PC-3 (cell line): ENCODE results near the gene CALM1. TPM values are rescaled to one million over a fixed set of nuclear protein-coding genes. Genes with fewer than 3 reads are reported as not detected.

Source experiments
- ATAC-seq: fragments of 200-7000 bp; cut with Tn5 transposase; 2 replicates; pipeline ENCODE4 v1.9.1; 2020; ENCODE audit warnings: mild to moderate bottlenecking, moderate library complexity
- BruUV-seq: library from RNA; stranded (reverse); fragments of 400-500 nt; replicated peaks from 2 replicates; lab custom pipeline; 2021; lab: Mats Ljungman, UMichigan
- CTCF ChIA-PET: fragments of 300-600 bp; sonication (Branson Sonifier 250); formaldehyde crosslinking; loops from one replicate; lab custom pipeline; 2022; ENCODE audit warnings: antibody characterized with exemption; lab: Charles Lee
- POLR2A ChIA-PET: fragments of 300-600 bp; sonication (Branson Sonifier 250); formaldehyde crosslinking; loops from one replicate; lab custom pipeline; 2022; ENCODE audit warnings: antibody characterized with exemption; ENCODE audit not compliant: unreplicated experiment; lab: Charles Lee
- DNase-seq: peaks from one replicate; pipeline ENCODE4 v3.0.0-alpha.2; 2015
- H2AFZ ChIP-seq: fragments of 300-600 bp; sonication (generic); 2 replicates; pipeline ENCODE4 v1.6.0; 2016; ENCODE audit warnings: antibody characterized with exemption, low read length
- H3F3A ChIP-seq: fragments of 300-600 bp; sonication (generic); one replicate; pipeline ENCODE4 v1.6.0; 2017; ENCODE audit warnings: antibody characterized with exemption, low read length, control low read depth, mild to moderate bottlenecking; ENCODE audit not compliant: unreplicated experiment
- H3K27ac ChIP-seq: fragments of 300-600 bp; sonication (generic); 2 replicates; pipeline ENCODE4 v1.5.1; 2016; ENCODE audit warnings: mild to moderate bottlenecking, low read length
- H3K27me3 ChIP-seq: fragments of 300-600 bp; sonication (generic); 2 replicates; pipeline ENCODE4 v1.6.1; 2016; ENCODE audit warnings: low read length, mixed read lengths
- H3K36me3 ChIP-seq: fragments of 300-600 bp; sonication (generic); 2 replicates; pipeline ENCODE4 v1.6.1; 2016; ENCODE audit warnings: low read depth, mixed run types, low read length, mixed read lengths
- H3K4me1 ChIP-seq: fragments of 300-600 bp; sonication (generic); 2 replicates; pipeline ENCODE4 v1.5.1; 2016; ENCODE audit warnings: low read length; ENCODE audit not compliant: insufficient read depth
- H3K4me2 ChIP-seq: fragments of 300-600 bp; sonication (generic); 2 replicates; pipeline ENCODE4 v1.6.0; 2016; ENCODE audit warnings: low read length
- H3K4me3 ChIP-seq: fragments of 300-600 bp; sonication (generic); 2 replicates; pipeline ENCODE4 v1.5.1; 2016; ENCODE audit warnings: mild to moderate bottlenecking, low read length, mixed read lengths
- H3K79me2 ChIP-seq: fragments of 300-600 bp; sonication (generic); 2 replicates; pipeline ENCODE4 v1.6.1; 2017; ENCODE audit warnings: low read length, mixed read lengths
- H3K9ac ChIP-seq: fragments of 300-600 bp; sonication (generic); 2 replicates; pipeline ENCODE4 v1.6.0; 2016; ENCODE audit warnings: mild to moderate bottlenecking, low read length
- H3K9me2 ChIP-seq: fragments of 300-600 bp; sonication (generic); replicated peaks from 2 replicates; pipeline ENCODE4 v1.6.1; 2016; ENCODE audit warnings: mixed run types, low read length, mixed read lengths
- H3K9me3 ChIP-seq: fragments of 300-600 bp; sonication (generic); 2 replicates; pipeline ENCODE4 v1.6.1; 2016; ENCODE audit warnings: low read length, mixed read lengths
- H4K20me1 ChIP-seq: fragments of 300-600 bp; sonication (generic); 2 replicates; pipeline ENCODE4 v1.6.1; 2016; ENCODE audit warnings: low read length, mixed read lengths
- CTCF ChIP-seq: fragments of 300-600 bp; sonication (generic); conservative IDR thresholded peaks from 2 replicates; pipeline ENCODE4 v1.5.1; 2017; ENCODE audit warnings: antibody characterized with exemption, low read depth, mild to moderate bottlenecking, low read length
- EZH2 ChIP-seq: fragments of 300-600 bp; sonication (generic); IDR thresholded peaks from one replicate; pipeline ENCODE4 v1.6.1; 2017; ENCODE audit warnings: antibody characterized with exemption, mild to moderate bottlenecking, low read length; ENCODE audit not compliant: unreplicated experiment
- EZH2phosphoT487 ChIP-seq: fragments of 300-600 bp; sonication (generic); IDR thresholded peaks from 2 replicates; pipeline ENCODE4 v1.6.1; 2018; ENCODE audit warnings: mild to moderate bottlenecking, antibody characterized with exemption, low read length, borderline replicate concordance
- intact Hi-C: fragments of 100-400 bp; cut with micrococcal nuclease; formaldehyde crosslinking; loops from 2 replicates; pipeline ENCODE4 v1.9.0; 2023
- total RNA-seq: library from RNA; depleted of rRNA; stranded (reverse); fragments of >200 nt; gene quantifications from 2 replicates; pipeline ENCODE4 v1.2.3, GENCODE V29; 2014

CALM1 gene
- total RNA-seq, 1 experiment from 2014 or later: 1,162 TPM

GRCh38 chr14:90400904-90401561 is 4.2 kb downstream of the CALM1 start:
- Histone ChIP-seq H4K20me1 (peaks cover 69% of the 10 kb centered on the region), H3K9me2 (no peaks in the 10 kb centered on the region), H3K27me3 (no peaks in the 10 kb centered on the region), H2AFZ (no peak overlapping the region), H3K9ac (no peak overlapping the region), H3K4me1 (peaks cover 21% of the 10 kb centered on the region), H3F3A (peaks cover 4% of the 10 kb centered on the region), H3K27ac (no peak overlapping the region), H3K36me3 (peaks cover 64% of the 10 kb centered on the region), H3K4me3 (no peak overlapping the region), H3K4me2 (no peak overlapping the region), H3K79me2 (peaks cover 53% of the 10 kb centered on the region), H3K9me3 (no peaks in the 10 kb centered on the region)
- TF ChIP-seq EZH2phosphoT487: no peak
- TF ChIP-seq EZH2: no peak
- no peak for TF ChIP-seq CTCF
- no peak for DNase-seq
- BruUV-seq: no TSS peak
- no peak for ATAC-seq
- ChIA-PET CTCF (interaction anchor here (0.9 kb wide), 1 partner anchor 8 kb away, joined by 6 read pairs; no protein-coding TSS in a partner anchor), POLR2A (interaction anchor here (0.6 kb wide), 1 partner anchor 653 kb away, joined by 9 read pairs; no protein-coding TSS in a partner anchor)
- intact Hi-C loops: no loop called here

GRCh38 chr14:90402016-90402415 is 5.2 kb downstream of the CALM1 start:
- Histone ChIP-seq H2AFZ (no peak overlapping the region), H4K20me1 (peaks cover 70% of the 10 kb centered on the region), H3K4me2 (no peak overlapping the region), H3K4me1 (peaks cover 18% of the 10 kb centered on the region), H3K27me3 (no peaks in the 10 kb centered on the region), H3K9ac (no peak overlapping the region), H3F3A (peaks cover 4% of the 10 kb centered on the region), H3K9me3 (no peaks in the 10 kb centered on the region), H3K4me3 (no peak overlapping the region), H3K27ac (no peak overlapping the region), H3K9me2 (no peaks in the 10 kb centered on the region), H3K36me3 (peaks cover 64% of the 10 kb centered on the region), H3K79me2 (peaks cover 51% of the 10 kb centered on the region)
- DNase-seq (no peak), ATAC-seq (no peak)
- no TSS peak for BruUV-seq
- ChIA-PET POLR2A (no interaction called here), CTCF (no interaction called here)
- intact Hi-C loops: no loop called here
- TF ChIP-seq EZH2 (no peak), CTCF (no peak), EZH2phosphoT487 (no peak)

DNA sequence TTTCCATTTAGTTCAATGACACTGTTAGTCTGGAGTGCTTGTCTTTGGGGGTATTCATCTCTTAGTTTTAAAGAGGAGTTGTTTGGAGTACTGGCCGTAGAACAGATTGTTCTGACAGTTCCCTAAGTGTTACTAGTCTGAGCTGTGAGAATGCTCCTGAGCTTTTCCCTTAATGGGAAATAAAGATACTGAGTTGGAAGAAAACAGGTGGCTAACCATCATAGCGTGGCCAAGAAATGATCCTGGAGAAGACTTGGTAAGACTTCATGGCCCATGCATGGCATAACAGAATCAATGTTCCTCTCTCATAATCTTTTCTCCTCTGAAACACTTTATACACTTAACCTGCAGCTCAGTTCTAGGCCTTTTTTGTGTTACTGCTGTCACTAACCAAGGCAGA is 6.2 kb downstream of the CALM1 start:
- DNase-seq: no peak
- H3K27ac ChIP-seq: no peak overlapping the region
- peaks cover 11% of the 10 kb centered on the region for H3F3A ChIP-seq
- ChIA-PET CTCF (no interaction called here), POLR2A (no interaction called here)
- no peak for ATAC-seq
- no peak overlapping the region for H2AFZ ChIP-seq
- H3K27me3 ChIP-seq: no peaks in the 10 kb centered on the region
- H3K9me3 ChIP-seq: no peaks in the 10 kb centered on the region
- intact Hi-C loops: no loop called here
- no peak overlapping the region for H3K4me3 ChIP-seq
- peaks cover 70% of the 10 kb centered on the region for H4K20me1 ChIP-seq
- H3K4me1 ChIP-seq: peaks cover 18% of the 10 kb centered on the region
- H3K4me2 ChIP-seq: no peak overlapping the region
- H3K9ac ChIP-seq: no peak overlapping the region
- BruUV-seq: no TSS peak
- H3K9me2 ChIP-seq: no peaks in the 10 kb centered on the region
- TF ChIP-seq EZH2 (no peak), EZH2phosphoT487 (no peak), CTCF (no peak)
- peaks cover 64% of the 10 kb centered on the region for H3K36me3 ChIP-seq
- peaks cover 43% of the 10 kb centered on the region for H3K79me2 ChIP-seq
